Mucosa of stomach (tissue), 1 donor: ENCODE results near the gene PKNOX1.
"Not testable (repeated sequence)": the region's sequence is repeated elsewhere in the genome, so short reads cannot be mapped to it uniquely, and the experiment has no call there.

Experiments used
- H3K27me3 ChIP-seq: one replicate; pipeline ENCODE4 v1.7.0; 2013; ENCODE audit warnings: mild to moderate bottlenecking, low read length; ENCODE audit not compliant: control insufficient read depth, insufficient read depth
- H3K36me3 ChIP-seq: one replicate; pipeline ENCODE4 v1.7.0; 2013; ENCODE audit warnings: low read length; ENCODE audit not compliant: control insufficient read depth, insufficient read depth
- H3K4me1 ChIP-seq: one replicate; pipeline ENCODE4 v1.7.0; 2013; ENCODE audit warnings: mild to moderate bottlenecking, low read length; ENCODE audit not compliant: control insufficient read depth, insufficient read depth
- H3K4me3 ChIP-seq: one replicate; pipeline ENCODE4 v1.7.0; 2013; ENCODE audit warnings: low read length
- H3K9ac ChIP-seq: one replicate; pipeline ENCODE4 v1.7.0; 2013; ENCODE audit warnings: mild to moderate bottlenecking, low read length, moderate library complexity
- H3K9me3 ChIP-seq: one replicate; pipeline ENCODE4 v1.7.0; 2013; ENCODE audit warnings: mild to moderate bottlenecking, low read length, moderate library complexity; ENCODE audit not compliant: control insufficient read depth
- donor health status: Pancreatic carcinoma.

PKNOX1 gene

GRCh38 chr21:43082587-43083300, 108.4 kb downstream of the PKNOX1 start:
- not testable (repeated sequence) for H3K9me3 ChIP-seq, H3K9ac ChIP-seq, H3K4me3 ChIP-seq, H3K36me3 ChIP-seq, H3K27me3 ChIP-seq, H3K4me1 ChIP-seq
